Natural killer cell (primary cell): ENCODE data around the gene SPIRE1. TPM values are rescaled to one million over a fixed set of nuclear protein-coding genes. Genes with fewer than 3 reads are reported as not detected.

Source experiments
- ATAC-seq, 3 donors: fragments of 150-1000 bp in 2 of 3; fragments of 200-7000 bp in 1 of 3; cut with Tn5 transposase; 1 replicate in 1 of 3; 2 replicates in 2 of 3; pipeline ENCODE4 v1.10.0; 2021; ENCODE audit warnings: mild to moderate bottlenecking in 2 of 3, moderate library complexity in 2 of 3
- DNase-seq, 2 donors: peaks; one replicate each; pipeline versions ENCODE4 v3.0.0 to v3.0.0-alpha.2; 2013 to 2021; ENCODE audit warnings: mixed read lengths in 1 of 2
- H3K27ac ChIP-seq: one replicate; pipeline ENCODE4 v1.5.1; 2013; ENCODE audit warnings: mild to moderate bottlenecking, low read length
- H3K27me3 ChIP-seq: one replicate; pipeline ENCODE4 v1.6.1; 2013; ENCODE audit warnings: low read length; ENCODE audit not compliant: control insufficient read depth, insufficient read depth
- H3K36me3 ChIP-seq: one replicate; pipeline ENCODE4 v1.6.1; 2013; ENCODE audit warnings: low read length; ENCODE audit not compliant: control insufficient read depth, insufficient read depth
- H3K4me1 ChIP-seq: one replicate; pipeline ENCODE4 v1.6.1; 2013; ENCODE audit warnings: low read length; ENCODE audit not compliant: control insufficient read depth, insufficient read depth
- H3K4me3 ChIP-seq: one replicate; pipeline ENCODE4 v1.5.1; 2013; ENCODE audit warnings: low read length
- H3K9me3 ChIP-seq: one replicate; pipeline ENCODE4 v1.6.1; 2013; ENCODE audit warnings: low read length; ENCODE audit not compliant: control insufficient read depth, insufficient read depth
- H3K27ac Mint-ChIP-seq, 2 donors: one replicate each; pipeline ENCODE4 v1.8.0; 2022; ENCODE audit warnings: mild to moderate bottlenecking in 2 of 2, mixed read lengths in 2 of 2, moderate library complexity in 1 of 2
- H3K27me3 Mint-ChIP-seq, 2 donors: one replicate each; pipeline ENCODE4 v1.8.0; 2022; ENCODE audit warnings: low read depth in 2 of 2, mixed read lengths in 2 of 2
- H3K36me3 Mint-ChIP-seq: one replicate; pipeline ENCODE4 v1.8.0; 2022; ENCODE audit warnings: mixed read lengths
- H3K4me1 Mint-ChIP-seq, 2 donors: one replicate each; pipeline ENCODE4 v1.8.0; 2022; ENCODE audit warnings: mixed read lengths in 2 of 2
- H3K4me3 Mint-ChIP-seq: one replicate; pipeline ENCODE4 v1.8.0; 2022; ENCODE audit warnings: mild to moderate bottlenecking, moderate library complexity, mixed read lengths
- H3K9me3 Mint-ChIP-seq, 2 donors: one replicate each; pipeline ENCODE4 v1.8.0; 2022; ENCODE audit warnings: mixed read lengths in 2 of 2
- CTCF ChIP-seq: fragments of 200-600 bp; IDR thresholded peaks from one replicate; pipeline ENCODE4 v1.8.0; 2022; ENCODE audit warnings: antibody characterized with exemption
- WGBS: methylation state at CpG from one replicate; pipeline ENCODE4 v1.1.7; 2013; ENCODE audit warnings: missing lambda C conversion rate; ENCODE audit not compliant: insufficient coverage; 5-methylcytosine and 5-hydroxymethylcytosine counted together
- intact Hi-C: fragments of 100-400 bp; cut with micrococcal nuclease; formaldehyde crosslinking; loops from one replicate; pipeline ENCODE4 v1.14.2; 2022
- total RNA-seq, 4 donors: library from RNA; stranded (reverse); fragments of 120-200 nt in 1 of 4; gene quantifications; one replicate each; pipeline versions ENCODE4 v1.2.3 to v1.2.4, GENCODE V29; 2013 to 2022

Gene SPIRE1
- total RNA-seq, 3 donors from 2014 or later (not counting 1 experiment from before 2014, with no cell fraction given) = 4.8 to 6.7 (median 5.4) TPM

DNA sequence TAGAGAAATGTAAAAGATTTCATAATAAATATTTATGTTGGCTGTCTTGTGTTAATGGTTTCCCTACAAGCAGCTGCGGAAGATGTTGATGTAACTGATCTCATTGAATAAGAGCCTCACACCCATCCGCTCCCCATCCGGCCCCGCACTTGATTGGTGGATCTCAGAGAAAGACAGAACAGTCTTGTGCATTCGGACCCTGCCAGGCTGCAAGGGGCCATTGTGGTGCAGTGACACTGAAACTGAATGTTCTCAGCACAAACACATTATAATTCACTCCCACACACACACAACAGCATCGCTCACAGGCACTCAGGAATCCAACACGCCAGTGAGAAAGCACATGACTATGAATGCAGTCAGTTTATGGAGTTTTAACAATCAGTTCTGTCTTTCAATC lies 202.4 kb downstream of the SPIRE1 start:
- Histone ChIP-seq H3K4me3 (no peak overlapping the region), H3K36me3 (no peaks in the 10 kb centered on the region), H3K27ac (no peak overlapping the region), H3K27me3 (no peaks in the 10 kb centered on the region), H3K9me3 (no peaks in the 10 kb centered on the region), H3K4me1 (no peaks in the 10 kb centered on the region)
- no peaks in the 10 kb centered on the region for H3K9me3 Mint-ChIP-seq
- no peak overlapping the region for H3K4me3 Mint-ChIP-seq
- H3K4me1 Mint-ChIP-seq = no peaks in the 10 kb centered on the region
- DNase-seq (no peak), ATAC-seq (no peak)
- H3K27ac Mint-ChIP-seq = no peak overlapping the region
- no peak for TF ChIP-seq CTCF
- no peaks in the 10 kb centered on the region for H3K36me3 Mint-ChIP-seq
- intact Hi-C loops = no loop called here
- 97% methylated on average over 7 of the region's 7 CpGs for WGBS
- H3K27me3 Mint-ChIP-seq = no peaks in the 10 kb centered on the region

- H3K9me3 ChIP-seq = no peaks in the 10 kb centered on the region
- H3K4me1 Mint-ChIP-seq = no peaks in the 10 kb centered on the region
- intact Hi-C loops = no loop called here
- no peaks in the 10 kb centered on the region for H3K36me3 Mint-ChIP-seq
- no peak overlapping the region for H3K27ac Mint-ChIP-seq
- ATAC-seq = no peak
- no peaks in the 10 kb centered on the region for H3K4me1 ChIP-seq
- H3K27me3 Mint-ChIP-seq = no peaks in the 10 kb centered on the region
- H3K27me3 ChIP-seq = no peaks in the 10 kb centered on the region
- H3K9me3 Mint-ChIP-seq = no peaks in the 10 kb centered on the region
- no peak overlapping the region for H3K4me3 Mint-ChIP-seq
- no peaks in the 10 kb centered on the region for H3K36me3 ChIP-seq
- DNase-seq = no peak
- WGBS = 100% methylated on average over 1 of the region's 3 CpGs
- no peak for TF ChIP-seq CTCF
- no peak overlapping the region for H3K27ac ChIP-seq
- H3K4me3 ChIP-seq = no peak overlapping the region
Observed at GRCh38 chr18:12452784-12453183, 205.1 kb downstream of the SPIRE1 start.

- Mint-ChIP-seq H3K4me3 (no peak overlapping the region), H3K4me1 (no peaks in the 10 kb centered on the region), H3K27me3 (no peaks in the 10 kb centered on the region), H3K36me3 (no peaks in the 10 kb centered on the region), H3K9me3 (no peaks in the 10 kb centered on the region), H3K27ac (no peak overlapping the region)
- no peak overlapping the region for H3K4me3 ChIP-seq
- no peaks in the 10 kb centered on the region for H3K9me3 ChIP-seq
- H3K36me3 ChIP-seq = no peaks in the 10 kb centered on the region
- no peaks in the 10 kb centered on the region for H3K4me1 ChIP-seq
- DNase-seq = no peak
- no peak overlapping the region for H3K27ac ChIP-seq
- WGBS = 31% methylated on average over 4 of the region's 4 CpGs
- TF ChIP-seq CTCF = no peak
- intact Hi-C loops = no loop called here
- no peak for ATAC-seq
- no peaks in the 10 kb centered on the region for H3K27me3 ChIP-seq
Observed at GRCh38 chr18:12451428-12451827, 206.5 kb downstream of the SPIRE1 start.

- Mint-ChIP-seq H3K4me3 (no peak overlapping the region), H3K27me3 (no peaks in the 10 kb centered on the region), H3K36me3 (no peaks in the 10 kb centered on the region), H3K4me1 (no peaks in the 10 kb centered on the region), H3K9me3 (no peaks in the 10 kb centered on the region), H3K27ac (no peak overlapping the region)
- Histone ChIP-seq H3K27ac (no peak overlapping the region), H3K4me1 (no peaks in the 10 kb centered on the region), H3K9me3 (no peaks in the 10 kb centered on the region), H3K36me3 (no peaks in the 10 kb centered on the region), H3K27me3 (no peaks in the 10 kb centered on the region), H3K4me3 (no peak overlapping the region)
- intact Hi-C loops = no loop called here
- 94% methylated on average over 27 of the region's 27 CpGs for WGBS
- no peak for ATAC-seq
- DNase-seq = no peak
- no peak for TF ChIP-seq CTCF
Observed at GRCh38 chr18:12449051-12449785, 208.7 kb downstream of the SPIRE1 start.
